Renal cortex interstitium (tissue), 11 donors: Measurements from ENCODE around the gene TRAIP. TPM values are rescaled to one million over a fixed set of nuclear protein-coding genes. Genes with fewer than 3 reads are reported as not detected.
"Not testable (repeated sequence)": the region's sequence is repeated elsewhere in the genome, so short reads cannot be mapped to it uniquely, and the experiment has no call there.

Source experiments
- DNase-seq, 11 donors: peaks; one replicate each; pipeline ENCODE4 v3.0.0-alpha.2; 2013; ENCODE audit warnings: low read depth in 9 of 11, low spot score in 4 of 11; ENCODE audit errors: extremely low read depth in 1 of 11
- polyA plus RNA-seq, 3 donors: library from polyadenylated mRNA; unstranded; fragments of 120-200 nt; gene quantifications; one replicate each; pipeline ENCODE4 v1.2.1, GENCODE V29; 2013; ENCODE audit not compliant: insufficient read length in 3 of 3

Gene TRAIP
- polyA plus RNA-seq, 3 donors: 9.4 to 12.8 (median 9.8) TPM

GRCh38 chr3:49842843-49843517 lies 13.4 kb downstream of the TRAIP start:
- DNase-seq: no peak

- no peak for DNase-seq
Measured at GRCh38 chr3:49841806-49842205, 14.6 kb downstream of the TRAIP start.

- peak in 1 of 11 donors; percentile 3 for DNase-seq
Measured at GRCh38 chr3:49841126-49841696, 15.2 kb downstream of the TRAIP start.

GRCh38 chr3:49840388-49840787 lies 16.0 kb downstream of the TRAIP start:
- no peak for DNase-seq

GRCh38 chr3:49839193-49839809 lies 17.1 kb downstream of the TRAIP start:
- peak; percentile 47 to 77 (median 62) for DNase-seq

- no peak for DNase-seq
Measured at GRCh38 chr3:49831341-49831740, 25.0 kb downstream of the TRAIP start.

- no peak for DNase-seq
Measured at GRCh38 chr3:49826016-49826415, 30.3 kb downstream of the TRAIP start.

GRCh38 chr3:49823131-49823530 lies 33.2 kb downstream of the TRAIP start:
- not testable (repeated sequence) for DNase-seq

- DNase-seq: peak in 6 of 11 donors; percentile 45 to 68 (median 50)
Measured at GRCh38 chr3:49813497-49814174, 42.7 kb downstream of the TRAIP start, which contains the start of gene UBA7. TSS of gene UBA7 (minus strand) at chr3:49813953. CDS start at chr3:49813787, 166 bp downstream.

- no peak for DNase-seq
Measured at GRCh38 chr3:49812916-49813496, 43.4 kb downstream of the TRAIP start.

GRCh38 chr3:49807431-49808114 lies 48.8 kb downstream of the TRAIP start:
- peak in 5 of 11 donors; percentile 54 to 70 (median 60) for DNase-seq

GRCh38 chr3:49806850-49807249 lies 49.5 kb downstream of the TRAIP start:
- no peak for DNase-seq

GRCh38 chr3:49805897-49806701 lies 50.3 kb downstream of the TRAIP start:
- DNase-seq: peak in 8 of 11 donors; percentile 72 to 88 (median 81)

- DNase-seq: peak in 7 of 11 donors; percentile 65 to 90 (median 83)
Measured at GRCh38 chr3:49805367-49805782, 51.0 kb downstream of the TRAIP start.

GRCh38 chr3:49804141-49805041 lies 52.0 kb downstream of the TRAIP start:
- no peak for DNase-seq

- DNase-seq: peak in 5 of 11 donors; percentile 58 to 72 (median 63)
Measured at GRCh38 chr3:49803465-49804140, 52.8 kb downstream of the TRAIP start.
